SK-N-SH (cell line): ENCODE results near the gene CFTR. TPM values are rescaled to one million over a fixed set of nuclear protein-coding genes. Genes with fewer than 3 reads are reported as not detected.

ENCODE experiments used
- CTCF ChIA-PET: fragments of 300-600, 350-600 bp; formaldehyde crosslinking; extraction: SDS; loops from one replicate; lab custom pipeline; 2021; lab: Yijun Ruan, JAX
- POLR2A ChIA-PET: fragments of 350-600 bp; sonication (Branson Sonifier 250); formaldehyde crosslinking; extraction: SDS; loops from one replicate; lab custom pipeline; 2020; ENCODE audit warnings: antibody characterized with exemption, inconsistent platforms; lab: Yijun Ruan, JAX
- DNase-seq: peaks from one replicate; pipeline ENCODE4 v3.0.0; 2012
- H2AFZ ChIP-seq: fragments of 200-600 bp; sonication (generic); 2 replicates; pipeline ENCODE4 v1.8.1; 2016; ENCODE audit warnings: antibody characterized with exemption, mild to moderate bottlenecking, low read depth
- H3F3A ChIP-seq: fragments of 200-600 bp; sonication (generic); replicated peaks from 2 replicates; pipeline ENCODE3; 2016; ENCODE audit warnings: antibody characterized with exemption, mild to moderate bottlenecking; ENCODE audit not compliant: insufficient read depth
- H3K27ac ChIP-seq, 2 experiments: fragments of 200-500 bp in 1 of 2; fragments of 200-600 bp in 1 of 2; sonication (Bioruptor generic) in 1 of 2; sonication (generic), shearing (Covaris generic) in 1 of 2; 2 replicates each; pipeline versions ENCODE4 v1.5.1 to v1.6.1; 2014 to 2016; ENCODE audit warnings: low read depth in 2 of 2, inconsistent platforms in 1 of 2, low read length in 1 of 2, mild to moderate bottlenecking in 1 of 2, mixed read lengths in 1 of 2
- H3K27me3 ChIP-seq: fragments of 200-600 bp; sonication (generic), shearing (Covaris generic); 2 replicates; pipeline ENCODE4 v1.6.1; 2016; ENCODE audit warnings: mixed run types; ENCODE audit not compliant: insufficient read depth
- H3K36me3 ChIP-seq, 2 experiments: fragments of 200-500 bp in 1 of 2; fragments of 200-600 bp in 1 of 2; sonication (Bioruptor generic) in 1 of 2; sonication (generic) in 1 of 2; replicated peaks in 1 of 2; 2 replicates each; pipeline versions ENCODE3 to v1.5.1; 2014 to 2016; ENCODE audit warnings: low read length in 1 of 2, mild to moderate bottlenecking in 1 of 2; ENCODE audit not compliant: insufficient read depth in 2 of 2, control insufficient read depth in 1 of 2
- H3K4me1 ChIP-seq, 2 experiments: fragments of 200-500 bp in 1 of 2; fragments of 200-600 bp in 1 of 2; sonication (Bioruptor generic) in 1 of 2; sonication (generic), shearing (Covaris generic) in 1 of 2; 2 replicates each; pipeline versions ENCODE4 v1.5.1 to v1.6.1; 2014 to 2016; ENCODE audit warnings: low read depth in 1 of 2, low read length in 1 of 2, mixed run types in 1 of 2; ENCODE audit not compliant: insufficient read depth in 2 of 2, control insufficient read depth in 1 of 2
- H3K4me2 ChIP-seq: fragments of 200-600 bp; sonication (generic), shearing (Covaris generic); 2 replicates; pipeline ENCODE4 v1.6.1; 2017; ENCODE audit warnings: mixed run types
- H3K4me3 ChIP-seq, 2 experiments: fragments of 200-500 bp in 1 of 2; fragments of 200-600 bp in 1 of 2; sonication (Bioruptor generic) in 1 of 2; sonication (generic), shearing (Covaris generic) in 1 of 2; 2 replicates each; pipeline versions ENCODE4 v1.5.1 to v1.8.1; 2014 to 2016; ENCODE audit warnings: low read depth in 2 of 2, inconsistent platforms in 1 of 2, low read length in 1 of 2, mild to moderate bottlenecking in 1 of 2, mixed read lengths in 1 of 2, moderate library complexity in 1 of 2
- H3K79me2 ChIP-seq: fragments of 200-600 bp; sonication (generic); 2 replicates; pipeline ENCODE4 v1.8.1; 2017; ENCODE audit warnings: mild to moderate bottlenecking; ENCODE audit not compliant: insufficient read depth
- H3K9ac ChIP-seq: fragments of 200-600 bp; sonication (generic); 2 replicates; pipeline ENCODE4 v1.6.1; 2017; ENCODE audit warnings: mixed run types
- H3K9me2 ChIP-seq: fragments of 200-600 bp; sonication (generic); 2 replicates; pipeline ENCODE4 v1.6.1; 2017; ENCODE audit warnings: mixed run types
- H3K9me3 ChIP-seq: fragments of 200-600 bp; sonication (generic); 2 replicates; pipeline ENCODE4 v1.6.1; 2017; ENCODE audit warnings: mixed run types, mild to moderate bottlenecking, moderate library complexity
- H4K20me1 ChIP-seq: fragments of 200-600 bp; sonication (generic); 2 replicates; pipeline ENCODE4 v1.6.1; 2017; ENCODE audit warnings: mild to moderate bottlenecking, mixed run types; ENCODE audit not compliant: insufficient read depth
- CHD2 ChIP-seq: fragments of 150-350 bp; IDR thresholded peaks from 2 replicates; pipeline ENCODE4 v1.6.1; 2018; ENCODE audit warnings: low read length; ENCODE audit not compliant: partially characterized antibody
- CTCF ChIP-seq: fragments of 200-600 bp; sonication (generic); IDR thresholded peaks from 2 replicates; pipeline ENCODE4 v1.6.1; 2017; ENCODE audit warnings: antibody characterized with exemption, mild to moderate bottlenecking, moderate library complexity
- ELF1 ChIP-seq: IDR thresholded peaks from 2 replicates; pipeline ENCODE4 v1.4.0; 2012
- EP300 ChIP-seq, 2 experiments: IDR thresholded peaks; 2 replicates each; pipeline versions ENCODE4 v1.4.0 to v1.6.1; 2012; ENCODE audit warnings: borderline replicate concordance in 1 of 2, low read depth in 1 of 2, low read length in 1 of 2
- FOXJ3 ChIP-seq: sonication (generic); formaldehyde crosslinking; IDR thresholded peaks from 2 replicates; pipeline ENCODE4 v1.5.1; 2020; ENCODE audit warnings: mild to moderate bottlenecking, missing genetic modification reagents
- FOXM1 ChIP-seq: IDR thresholded peaks from 2 replicates; pipeline ENCODE4 v1.4.0; 2012; ENCODE audit warnings: low read depth, mild to moderate bottlenecking
- GATA2 ChIP-seq: sonication (generic); formaldehyde crosslinking; IDR thresholded peaks from 2 replicates; pipeline ENCODE4 v1.5.0; 2020; ENCODE audit warnings: mild to moderate bottlenecking, missing genetic modification reagents
- IRF3 ChIP-seq: fragments of 150-350 bp; IDR thresholded peaks from 2 replicates; pipeline ENCODE4 v1.6.1; 2016; ENCODE audit warnings: mild to moderate bottlenecking, low read depth, low read length
- JUND ChIP-seq: IDR thresholded peaks from 2 replicates; pipeline ENCODE4 v1.4.0; 2012
- NFIC ChIP-seq: IDR thresholded peaks from 2 replicates; pipeline ENCODE4 v1.4.0; 2012; ENCODE audit warnings: borderline replicate concordance
- NRF1 ChIP-seq: IDR thresholded peaks from 2 replicates; pipeline ENCODE4 v1.6.1; 2012; ENCODE audit warnings: low read depth, mild to moderate bottlenecking, low read length
- POLR2AphosphoS5 ChIP-seq: IDR thresholded peaks from 2 replicates; pipeline ENCODE4 v1.6.1; 2012; ENCODE audit warnings: low read depth, low read length
- RAD21 ChIP-seq: IDR thresholded peaks from 2 replicates; pipeline ENCODE4 v1.6.1; 2012; ENCODE audit warnings: mild to moderate bottlenecking, low read length
- RFX5 ChIP-seq: IDR thresholded peaks from 2 replicates; pipeline ENCODE4 v1.6.1; 2012; ENCODE audit warnings: mild to moderate bottlenecking, improper control_type of control experiment, low read length
- RXRA ChIP-seq: IDR thresholded peaks from 2 replicates; pipeline ENCODE4 v1.4.0; 2012; ENCODE audit warnings: low read depth, mild to moderate bottlenecking, borderline replicate concordance
- TAF1 ChIP-seq: IDR thresholded peaks from 2 replicates; pipeline ENCODE4 v1.6.1; 2012; ENCODE audit warnings: low read depth, mild to moderate bottlenecking, low read length, moderate library complexity, borderline replicate concordance
- TEAD4 ChIP-seq: IDR thresholded peaks from 2 replicates; pipeline ENCODE4 v1.4.0; 2012; ENCODE audit warnings: mild to moderate bottlenecking, borderline replicate concordance; ENCODE audit not compliant: insufficient read depth
- USF2 ChIP-seq: fragments of 150-350 bp; IDR thresholded peaks from 2 replicates; pipeline ENCODE4 v1.6.1; 2017; ENCODE audit warnings: antibody characterized with exemption, low read length, low read depth, borderline replicate concordance
- YY1 ChIP-seq: IDR thresholded peaks from 2 replicates; pipeline ENCODE4 v1.4.0; 2012; ENCODE audit warnings: low read depth, mild to moderate bottlenecking
- polyA plus RNA-seq, 3 experiments: library from polyadenylated mRNA; depleted of rRNA; stranded (reverse); fragments of >200 nt; gene quantifications; 2 replicates each; pipeline ENCODE4 v1.2.3, GENCODE V29; 2012
- TF ChIP-seq, protein P1 (sequence below): IDR thresholded peaks from 2 replicates; pipeline ENCODE4 v1.4.0; 2012; ENCODE audit warnings: low read depth, borderline replicate concordance

CFTR gene
- polyA plus RNA-seq, 1 of the 3 experiments (the other 2 are of a cell fraction): not detected

GRCh38 chr7:117685795-117686194 is 206.0 kb downstream of the CFTR start:
- Histone ChIP-seq H3K4me1 (no peaks in the 10 kb centered on the region), H4K20me1 (no peaks in the 10 kb centered on the region), H3K9me3 (no peaks in the 10 kb centered on the region), H2AFZ (no peak overlapping the region), H3K9ac (no peak overlapping the region), H3K27ac (no peak overlapping the region), H3K79me2 (no peaks in the 10 kb centered on the region), H3F3A (no peaks in the 10 kb centered on the region), H3K27me3 (peaks cover 15% of the 10 kb centered on the region; the same call in 1 of the 2 replicates), H3K9me2 (no peaks in the 10 kb centered on the region), H3K4me3 (no peak overlapping the region), H3K36me3 (no peaks in the 10 kb centered on the region), H3K4me2 (no peak overlapping the region)
- POLR2A ChIA-PET: no interaction called here
- CTCF ChIA-PET: interaction anchor here (1.0 kb wide), 1 partner anchor 11 kb away, joined by 3 read pairs; no protein-coding TSS in a partner anchor
- DNase-seq: no peak
- TF ChIP-seq FOXJ3 (CRISPR knock-in tag) (no peak), IRF3 (no peak), TAF1 (no peak), RAD21 (no peak), GATA2 (CRISPR knock-in tag) (no peak), RXRA (no peak), FOXM1 (no peak), TEAD4 (no peak), CTCF (no peak), EP300 (IDR thresholded peaks at IDR 0.05; ENCODE audit: borderline replicate concordance in 1 of 2, low read depth in 1 of 2, low read length in 1 of 2) (no peak), USF2 (no peak)

DNA sequence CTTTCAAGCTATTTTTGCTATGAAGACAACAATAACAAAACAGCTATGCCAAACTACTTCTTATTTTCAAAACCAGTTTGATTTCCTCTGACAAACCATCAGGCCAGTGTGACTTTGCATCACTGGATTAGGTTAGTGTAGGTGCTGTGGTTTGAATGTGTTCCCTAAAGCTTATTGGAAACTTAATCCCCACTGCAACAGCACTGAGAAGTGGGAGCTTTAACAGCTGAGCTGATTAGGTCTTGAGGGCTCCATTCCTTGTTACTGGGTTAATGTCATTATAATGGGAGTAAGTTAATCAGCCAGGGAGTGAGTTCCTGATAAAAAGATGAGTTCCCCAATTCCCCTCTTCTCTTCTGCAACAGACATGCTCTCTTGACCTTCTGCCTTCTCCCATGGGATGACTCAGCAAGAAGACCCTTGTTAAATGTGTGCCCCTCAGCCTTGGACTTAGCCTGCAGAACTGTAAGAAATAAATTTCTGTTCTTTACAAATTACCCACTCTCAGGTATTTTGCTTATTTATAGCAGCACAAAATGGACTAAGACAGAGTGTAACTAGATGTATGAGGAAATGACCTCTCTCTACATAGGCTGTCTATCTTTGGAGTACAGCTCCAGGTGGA is 206.6 kb downstream of the CFTR start:
- Histone ChIP-seq H3K4me3 (no peak overlapping the region), H3K79me2 (no peaks in the 10 kb centered on the region), H3K4me2 (no peak overlapping the region), H3K36me3 (no peaks in the 10 kb centered on the region), H4K20me1 (no peaks in the 10 kb centered on the region), H3K9me3 (no peaks in the 10 kb centered on the region), H3K9ac (no peak overlapping the region), H3K27me3 (peaks cover 11% of the 10 kb centered on the region; the same call in 1 of the 2 replicates), H3F3A (no peaks in the 10 kb centered on the region), H3K9me2 (no peaks in the 10 kb centered on the region), H3K4me1 (no peaks in the 10 kb centered on the region), H3K27ac (no peak overlapping the region), H2AFZ (no peak overlapping the region)
- no peak for DNase-seq
- ChIA-PET POLR2A (no interaction called here), CTCF (interaction anchor here (1.0 kb wide), 1 partner anchor 10 kb away, joined by 3 read pairs; no protein-coding TSS in a partner anchor)
- TF ChIP-seq FOXM1 (no peak), EP300 (IDR thresholded peaks at IDR 0.05; ENCODE audit: borderline replicate concordance in 1 of 2, low read depth in 1 of 2, low read length in 1 of 2) (no peak), CHD2 (no peak), NRF1 (no peak), CTCF (no peak), RXRA (no peak), TAF1 (no peak), RAD21 (no peak), FOXJ3 (CRISPR knock-in tag) (no peak), YY1 (no peak), POLR2AphosphoS5 (no peak), JUND (no peak), GATA2 (CRISPR knock-in tag) (no peak), NFIC (no peak), RFX5 (no peak), ELF1 (no peak)
- TF ChIP-seq, protein P1, sequence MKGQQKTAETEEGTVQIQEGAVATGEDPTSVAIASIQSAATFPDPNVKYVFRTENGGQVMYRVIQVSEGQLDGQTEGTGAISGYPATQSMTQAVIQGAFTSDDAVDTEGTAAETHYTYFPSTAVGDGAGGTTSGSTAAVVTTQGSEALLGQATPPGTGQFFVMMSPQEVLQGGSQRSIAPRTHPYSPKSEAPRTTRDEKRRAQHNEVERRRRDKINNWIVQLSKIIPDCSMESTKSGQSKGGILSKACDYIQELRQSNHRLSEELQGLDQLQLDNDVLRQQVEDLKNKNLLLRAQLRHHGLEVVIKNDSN: no peak
